Stimulated activated naive B cell treated with anti-CD40 and anti-IgM and Interleukin-4, amounts not matched to agents 10 μg/mL and 1 μg/mL and 100 μg/mL, for 72 hours (primary cell): ENCODE data around the gene GTPBP6.
A peak's percentile ranks its signal among the peaks of the same experiment; 100 is the strongest.
"Not testable (repeated sequence)": the region's sequence is repeated elsewhere in the genome, so short reads cannot be mapped to it uniquely, and the experiment has no call there.

Experiments used
- ATAC-seq, 2 donors: fragments of 150-1000 bp; cut with Tn5 transposase; replicated peaks; 2 replicates each; pipeline ENCODE4 v1.10.0; 2021; ENCODE audit warnings: moderate library complexity in 1 of 2
- DNase-seq: peaks from one replicate; pipeline ENCODE4 v3.0.0; 2021
- H3K27ac Mint-ChIP-seq: one replicate; pipeline ENCODE4 v1.8.0; 2022; ENCODE audit warnings: mild to moderate bottlenecking, mixed read lengths
- H3K27me3 Mint-ChIP-seq, 2 donors: one replicate each; pipeline ENCODE4 v1.8.0; 2022; ENCODE audit warnings: mixed read lengths in 2 of 2
- H3K36me3 Mint-ChIP-seq, 2 donors: one replicate each; pipeline ENCODE4 v1.8.0; 2022; ENCODE audit warnings: mixed read lengths in 2 of 2, mild to moderate bottlenecking in 1 of 2
- H3K4me1 Mint-ChIP-seq, 2 donors: one replicate each; pipeline ENCODE4 v1.8.0; 2022; ENCODE audit warnings: mixed read lengths in 2 of 2, mild to moderate bottlenecking in 1 of 2
- H3K4me3 Mint-ChIP-seq, 2 donors: one replicate each; pipeline ENCODE4 v1.8.0; 2022; ENCODE audit warnings: mild to moderate bottlenecking in 2 of 2, mixed read lengths in 2 of 2, moderate library complexity in 1 of 2
- H3K9me3 Mint-ChIP-seq, 2 donors: one replicate each; pipeline ENCODE4 v1.8.0; 2022; ENCODE audit warnings: mixed read lengths in 2 of 2, mild to moderate bottlenecking in 1 of 2

Gene GTPBP6

DNA sequence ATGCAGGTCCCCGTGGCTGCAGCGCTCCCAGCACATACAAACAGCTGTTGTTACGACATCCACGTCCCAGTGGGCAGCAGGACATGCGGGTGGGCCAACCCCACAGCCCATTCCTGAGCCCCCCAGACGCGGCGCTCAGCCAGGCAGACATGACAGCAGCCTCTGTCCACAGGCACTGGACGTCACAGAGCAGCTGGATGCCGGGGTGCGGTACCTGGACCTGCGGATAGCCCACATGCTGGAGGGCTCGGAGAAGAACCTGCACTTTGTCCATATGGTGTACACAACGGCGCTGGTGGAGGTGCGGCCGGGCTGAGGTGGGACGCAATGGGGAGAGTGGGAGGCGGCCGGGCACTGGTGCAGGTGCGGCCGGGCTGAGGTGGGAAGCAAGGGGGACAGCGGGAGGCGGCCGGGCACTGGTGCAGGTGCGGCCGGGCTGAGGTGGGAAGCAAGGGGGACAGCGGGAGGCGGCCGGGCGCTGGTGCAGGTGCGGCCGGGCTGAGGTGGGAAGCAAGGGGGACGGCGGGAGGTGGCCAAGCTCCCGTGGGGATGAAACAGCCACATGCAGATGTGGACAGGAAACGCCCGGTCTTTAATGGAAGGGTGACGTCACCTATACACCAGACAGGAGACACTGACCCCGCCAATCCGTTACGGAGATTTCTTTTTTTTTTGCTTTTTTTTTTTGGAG is 28.0 kb downstream of the GTPBP6 start:
- no peak for DNase-seq
- H3K9me3 Mint-ChIP-seq: no peaks in the 10 kb centered on the region
- H3K4me1 Mint-ChIP-seq: peaks cover 2 to 11% of the 10 kb centered on the region in 2 donors
- no peak for ATAC-seq
- no peak overlapping the region for H3K27ac Mint-ChIP-seq
- no peaks in the 10 kb centered on the region for H3K27me3 Mint-ChIP-seq
- no peak overlapping the region for H3K4me3 Mint-ChIP-seq
- H3K36me3 Mint-ChIP-seq: peaks cover 39% of the 10 kb centered on the region in 2 donors

DNA sequence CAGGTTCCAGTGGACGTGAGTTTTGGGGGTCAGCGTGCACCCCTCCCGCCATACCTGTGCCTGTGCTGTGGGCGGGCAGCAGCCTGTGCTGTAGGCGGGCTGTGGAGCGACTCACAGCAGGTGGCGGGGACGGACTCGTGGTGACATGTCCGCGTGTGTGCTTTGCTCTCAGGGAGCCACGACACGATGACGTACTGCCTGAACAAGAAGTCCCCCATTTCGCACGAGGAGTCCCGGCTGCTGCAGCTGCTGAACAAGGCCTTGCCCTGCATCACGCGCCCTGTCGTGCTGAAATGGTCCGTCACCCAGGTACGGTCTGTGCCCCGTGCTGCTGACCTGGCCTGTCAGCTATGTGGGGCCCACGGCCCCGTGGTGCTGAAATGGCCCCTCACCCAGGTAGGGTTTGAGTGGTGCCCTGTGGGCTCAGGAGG is 30.0 kb downstream of the GTPBP6 start:
- H3K36me3 Mint-ChIP-seq: peaks cover 34 to 40% of the 10 kb centered on the region in 2 donors
- H3K4me1 Mint-ChIP-seq: peaks cover 5 to 18% of the 10 kb centered on the region in 2 donors
- no peaks in the 10 kb centered on the region for H3K9me3 Mint-ChIP-seq
- no peaks in the 10 kb centered on the region for H3K27me3 Mint-ChIP-seq
- no peak for DNase-seq
- H3K4me3 Mint-ChIP-seq: no peak overlapping the region
- no peak overlapping the region for H3K27ac Mint-ChIP-seq
- no peak for ATAC-seq

GRCh38 chrX:287670-288069 is 30.9 kb downstream of the GTPBP6 start:
- H3K36me3 Mint-ChIP-seq: peaks cover 25 to 32% of the 10 kb centered on the region in 2 donors
- no peak overlapping the region for H3K4me3 Mint-ChIP-seq
- DNase-seq (no peak), ATAC-seq (no peak)
- H3K27ac Mint-ChIP-seq: no peak overlapping the region
- no peaks in the 10 kb centered on the region for H3K27me3 Mint-ChIP-seq
- peaks cover 5 to 22% of the 10 kb centered on the region in 2 donors for H3K4me1 Mint-ChIP-seq
- H3K9me3 Mint-ChIP-seq: no peaks in the 10 kb centered on the region

DNA sequence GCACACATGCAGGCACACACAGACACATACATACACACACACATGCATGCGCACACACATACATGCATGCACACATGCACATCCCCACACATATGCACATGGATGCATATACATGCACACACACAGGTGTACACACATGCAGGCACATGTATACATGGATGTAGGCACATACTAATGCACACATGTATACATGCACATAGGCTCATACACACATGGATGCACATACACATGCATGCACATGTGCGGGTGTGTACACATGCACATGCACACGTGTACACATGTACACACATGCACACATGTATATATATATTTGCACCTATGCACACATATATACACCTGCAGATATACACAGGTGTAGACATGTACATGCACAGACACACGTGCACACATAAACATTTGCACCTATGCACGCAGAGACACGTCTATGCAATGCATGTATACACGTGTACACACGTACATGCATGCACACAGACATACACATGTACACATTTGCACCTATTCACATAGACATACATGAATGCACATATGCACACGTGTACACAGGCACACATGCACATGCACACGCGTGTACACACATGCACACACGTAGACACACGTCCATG is 33.4 kb downstream of the GTPBP6 start:
- Mint-ChIP-seq H3K27ac (no peak overlapping the region), H3K9me3 (no peaks in the 10 kb centered on the region), H3K4me1 (peaks cover 7 to 22% of the 10 kb centered on the region in 2 donors), H3K36me3 (peaks cover 12 to 21% of the 10 kb centered on the region in 2 donors), H3K27me3 (no peaks in the 10 kb centered on the region), H3K4me3 (no peak overlapping the region)
- DNase-seq (no peak), ATAC-seq (no peak)

DNA sequence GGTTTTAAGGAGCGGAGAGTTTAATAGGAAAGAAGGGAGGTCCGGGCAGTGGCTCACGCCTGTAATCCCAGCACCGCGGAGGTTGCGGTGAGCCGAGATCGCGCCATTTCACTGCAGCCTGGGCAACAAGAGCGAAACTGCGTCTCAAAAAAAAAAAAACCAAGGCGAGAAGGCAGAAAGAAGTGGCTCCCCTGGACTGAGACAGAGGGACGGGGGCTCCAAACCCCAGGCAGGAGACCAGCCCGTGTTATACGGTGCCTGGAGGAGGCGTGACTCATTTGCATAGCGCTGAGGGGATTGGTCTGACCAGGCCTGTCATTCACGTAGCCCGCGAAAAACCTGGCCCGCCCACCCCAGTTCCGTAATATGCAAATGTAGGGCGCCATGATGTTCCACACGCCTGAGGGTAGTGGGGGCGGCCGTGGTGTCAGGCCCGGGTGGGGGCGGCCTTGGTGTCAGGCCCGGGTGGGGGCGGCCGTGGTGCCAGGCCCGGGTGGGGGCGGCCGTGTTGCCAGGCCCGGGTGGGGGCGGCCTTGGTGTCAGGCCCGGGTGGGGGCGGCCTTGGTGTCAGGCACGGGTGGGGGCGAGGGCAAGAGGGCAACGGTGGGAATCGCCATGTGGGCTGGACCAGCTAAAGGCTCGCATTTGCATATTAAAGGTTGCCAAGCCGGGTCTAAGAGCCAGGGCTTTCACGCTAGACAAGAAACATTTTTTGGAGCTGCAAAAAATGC is 35.3 kb downstream of the GTPBP6 start:
- peak; percentile 99 for ATAC-seq
- peaks cover 8 to 15% of the 10 kb centered on the region in 2 donors for H3K27me3 Mint-ChIP-seq
- peaks cover under 1 to 8% of the 10 kb centered on the region in 2 donors for H3K36me3 Mint-ChIP-seq
- peak; percentile 88 for DNase-seq
- peak overlapping the region; percentile 98 for H3K27ac Mint-ChIP-seq
- H3K4me1 Mint-ChIP-seq: peaks cover 10 to 37% of the 10 kb centered on the region in 2 donors
- peak overlapping the region; percentile 91 to 96 for H3K4me3 Mint-ChIP-seq
- H3K9me3 Mint-ChIP-seq: no peaks in the 10 kb centered on the region

DNA sequence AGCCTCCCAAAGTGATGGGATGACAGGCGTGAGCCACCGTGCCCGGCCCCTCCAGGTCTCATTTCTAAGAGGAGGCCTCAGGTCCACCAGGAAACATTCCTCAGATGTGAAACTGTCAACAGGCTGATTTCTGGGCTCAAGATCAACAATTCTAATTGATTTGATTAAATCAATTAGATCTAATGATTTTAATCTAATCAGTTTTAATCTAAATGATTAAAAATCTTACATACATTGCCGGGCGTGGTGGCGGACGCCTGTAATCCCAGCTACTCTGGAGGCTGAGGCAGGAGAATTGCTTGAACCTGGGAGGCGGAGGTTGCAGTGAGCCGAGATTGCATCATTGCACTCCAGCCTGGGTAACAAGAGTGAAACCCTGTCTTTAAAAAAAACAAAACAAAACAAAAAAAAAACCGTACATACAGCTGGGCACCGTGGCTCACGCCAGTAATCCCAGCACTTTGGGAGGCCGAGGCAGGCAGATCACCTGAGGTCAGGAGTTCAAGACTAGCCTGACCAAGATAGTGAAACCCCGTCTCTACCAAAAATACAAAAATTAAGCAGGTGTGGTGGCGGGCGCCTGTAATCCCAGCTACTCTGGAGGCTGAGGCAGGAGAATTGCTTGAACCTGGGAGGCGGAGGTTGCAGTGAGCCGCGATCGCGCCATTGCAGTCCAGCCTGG is 36.5 kb downstream of the GTPBP6 start:
- H3K4me1 Mint-ChIP-seq: peaks cover 11 to 37% of the 10 kb centered on the region in 2 donors
- not testable (repeated sequence) for H3K36me3 Mint-ChIP-seq

DNA sequence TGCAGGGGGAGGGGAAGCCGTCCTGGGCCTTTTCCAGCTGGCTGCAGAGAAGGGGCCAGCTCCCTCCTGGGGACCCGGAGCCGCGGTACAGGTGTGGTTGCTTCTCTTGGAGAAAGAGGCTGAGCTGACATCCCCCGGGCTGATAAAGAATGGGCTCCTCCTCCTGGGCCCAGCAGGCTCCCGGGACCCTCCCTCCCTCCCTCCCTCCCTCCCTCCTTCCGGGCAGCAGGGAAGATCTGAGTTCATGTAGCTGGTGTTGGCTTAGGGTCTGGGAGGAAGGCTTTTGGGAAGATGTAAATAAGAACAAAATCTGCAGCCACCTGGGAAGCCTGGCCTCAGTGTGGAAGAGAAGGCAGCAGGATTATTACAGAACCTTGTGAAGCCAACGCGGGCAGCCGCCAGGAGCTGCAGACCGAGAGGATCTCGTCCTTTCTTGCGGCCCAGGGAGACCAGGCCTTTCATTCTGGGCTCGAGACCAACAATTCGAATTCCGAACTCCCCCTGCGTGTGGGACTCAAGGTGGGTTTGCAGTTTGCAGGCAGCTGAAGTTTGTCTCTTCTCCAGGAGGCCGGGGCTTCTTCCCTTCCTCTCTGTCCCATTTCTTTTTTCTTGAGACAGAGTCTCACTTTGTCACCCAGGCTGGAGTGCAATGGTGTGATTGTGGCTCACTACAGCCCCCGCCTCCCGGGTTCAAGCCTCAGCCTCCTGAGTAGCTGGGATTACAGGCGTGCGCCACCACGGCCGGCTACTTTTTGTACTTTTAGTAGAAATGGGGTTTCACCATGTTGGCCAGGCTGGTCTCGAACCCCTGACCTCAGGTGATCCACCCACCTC is 37.2 kb downstream of the GTPBP6 start, which contains the start of gene PLCXD1:
Gene PLCXD1, plus strand, starts transcription at position 216 of the 834 bp plus-strand sequence. CDS start 2,807 bp downstream, outside the sequence.
- DNase-seq: no peak
- Mint-ChIP-seq H3K27ac (no peak within 1 kb of the TSS), H3K4me1 (peaks cover 10 to 37% of the 10 kb centered on the region in 2 donors), H3K36me3 (peaks cover 0 to 5% of the 10 kb centered on the region in 2 donors), H3K9me3 (no peaks in the 10 kb centered on the region), H3K27me3 (peaks cover 12 to 25% of the 10 kb centered on the region in 2 donors), H3K4me3 (peak within 1 kb of the TSS; percentile 15 to 62)
- ATAC-seq: no peak

More for the DNA sequence above, 36.5 kb downstream of the GTPBP6 start:
- Mint-ChIP-seq H3K27me3 (peaks cover 12 to 19% of the 10 kb centered on the region in 2 donors), H3K4me3 (peak overlapping the region in 1 of 2 donors; percentile 51)
- H3K27ac Mint-ChIP-seq, H3K9me3 Mint-ChIP-seq, DNase-seq, ATAC-seq: not testable (repeated sequence)

GRCh38 chrX:280722-281121 is 37.9 kb downstream of the GTPBP6 start:
- not testable (repeated sequence) for H3K27ac Mint-ChIP-seq, H3K4me3 Mint-ChIP-seq, ATAC-seq, H3K9me3 Mint-ChIP-seq, DNase-seq, H3K36me3 Mint-ChIP-seq
- Mint-ChIP-seq H3K4me1 (peaks cover 13 to 38% of the 10 kb centered on the region in 2 donors), H3K27me3 (peaks cover 12 to 31% of the 10 kb centered on the region in 2 donors)

DNA sequence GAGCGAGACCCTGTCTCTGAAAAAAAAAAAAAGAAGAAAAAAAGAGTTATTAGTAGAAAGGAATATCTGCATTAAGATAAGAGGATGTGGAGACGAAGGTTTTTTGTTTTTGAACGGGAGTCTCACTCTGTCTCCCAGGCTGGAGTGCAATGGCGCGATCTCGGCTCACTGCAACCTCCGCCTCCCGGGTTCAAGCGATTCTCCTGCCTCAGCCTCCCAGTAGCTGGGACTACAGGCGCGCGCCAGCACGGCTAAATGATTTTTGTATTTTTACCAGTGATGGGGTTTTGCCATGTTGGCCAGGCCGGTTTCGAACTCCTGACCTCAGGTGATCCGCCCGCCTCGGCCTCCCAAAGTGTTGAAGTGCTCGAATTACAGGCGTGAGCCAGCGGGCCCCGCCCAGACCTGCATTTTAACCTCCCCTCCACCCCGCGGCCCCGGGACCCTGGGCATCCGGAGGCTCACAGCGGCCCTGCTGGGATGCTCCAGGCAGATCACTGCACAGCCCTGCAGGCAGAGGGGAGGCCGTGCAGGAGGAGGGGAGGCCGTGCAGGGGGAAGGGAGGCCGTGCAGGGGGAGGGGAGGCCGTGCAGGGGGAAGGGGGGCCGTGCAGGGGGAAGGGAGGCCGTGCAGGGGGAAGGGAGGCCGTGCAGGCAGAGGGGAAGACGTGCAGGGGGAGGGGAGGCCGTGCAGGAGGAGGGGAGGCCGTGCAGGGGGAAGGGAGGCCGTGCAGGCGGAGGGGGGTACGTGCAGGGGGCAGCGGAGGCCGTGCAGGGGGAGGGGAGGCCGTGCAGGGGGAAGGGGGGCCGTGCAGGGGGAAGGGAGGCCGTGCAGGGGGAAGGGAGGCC is 38.6 kb downstream of the GTPBP6 start:
- peaks cover 16 to 36% of the 10 kb centered on the region in 2 donors for H3K27me3 Mint-ChIP-seq
- not testable (repeated sequence) for ATAC-seq, DNase-seq, H3K36me3 Mint-ChIP-seq, H3K27ac Mint-ChIP-seq, H3K9me3 Mint-ChIP-seq, H3K4me3 Mint-ChIP-seq
- H3K4me1 Mint-ChIP-seq: peaks cover 16 to 43% of the 10 kb centered on the region in 2 donors

DNA sequence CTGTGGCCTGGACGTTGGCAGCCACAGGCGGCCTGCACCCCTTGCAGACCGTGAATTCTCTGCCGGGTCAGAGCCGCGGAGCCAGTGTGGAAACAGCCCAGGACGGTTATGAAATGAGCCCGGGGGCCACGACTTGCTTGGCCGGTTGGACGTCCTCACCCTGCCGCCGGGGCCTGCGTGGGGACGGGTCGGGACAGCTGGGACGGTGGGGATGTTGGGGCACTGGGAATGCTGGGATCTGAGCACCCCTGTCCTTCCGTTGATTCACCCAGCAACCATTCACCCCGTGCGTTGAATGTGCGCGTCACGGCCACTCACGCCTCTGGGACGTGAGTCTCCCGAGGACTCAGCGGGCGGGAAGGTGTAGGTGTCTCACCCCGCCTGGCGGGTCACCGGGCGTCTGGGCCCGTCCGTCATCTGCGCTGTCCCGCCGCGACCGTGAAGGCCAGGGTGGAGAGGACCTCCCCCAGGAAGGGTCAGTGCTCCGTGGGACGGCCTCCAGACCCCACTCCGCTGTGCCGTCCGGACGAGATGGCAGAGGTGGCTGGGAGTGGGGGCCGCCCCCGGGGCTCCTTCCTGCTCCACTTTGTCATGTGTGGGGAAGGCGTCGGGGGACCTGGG is 41.9 kb downstream of the GTPBP6 start:
- Mint-ChIP-seq H3K27ac (peak overlapping the region; percentile 51), H3K36me3 (peaks cover 0 to 1% of the 10 kb centered on the region in 2 donors), H3K4me3 (peak overlapping the region; percentile 73 to 85), H3K27me3 (peaks cover 17 to 36% of the 10 kb centered on the region in 2 donors), H3K4me1 (peaks cover 14 to 33% of the 10 kb centered on the region in 2 donors), H3K9me3 (no peaks in the 10 kb centered on the region)
- ATAC-seq (peak; percentile 66 to 70), DNase-seq (no peak)

- DNase-seq (no peak), ATAC-seq (peak; percentile 80 to 83)
- Mint-ChIP-seq H3K27me3 (peaks cover 17 to 36% of the 10 kb centered on the region in 2 donors), H3K4me3 (peak overlapping the region; percentile 73 to 85), H3K4me1 (peaks cover 11 to 33% of the 10 kb centered on the region in 2 donors), H3K36me3 (peaks cover 0 to 1% of the 10 kb centered on the region in 2 donors), H3K9me3 (no peaks in the 10 kb centered on the region), H3K27ac (peak overlapping the region; percentile 51)
Observed at GRCh38 chrX:275967-276580, 42.5 kb downstream of the GTPBP6 start.

- ATAC-seq: peak; percentile 4 to 15
- Mint-ChIP-seq H3K4me3 (peak overlapping the region; percentile 69 to 73), H3K36me3 (peaks cover 0 to 1% of the 10 kb centered on the region in 2 donors), H3K27me3 (peaks cover 17 to 36% of the 10 kb centered on the region in 2 donors), H3K27ac (no peak overlapping the region), H3K4me1 (peaks cover 11 to 33% of the 10 kb centered on the region in 2 donors), H3K9me3 (no peaks in the 10 kb centered on the region)
- DNase-seq: no peak
Observed at GRCh38 chrX:275476-275966, 43.1 kb downstream of the GTPBP6 start.
